ENCODE measurements around the gene FASTKD3. TPM values are rescaled to one million over a fixed set of nuclear protein-coding genes. Genes with fewer than 3 reads are reported as not detected.

FASTKD3 gene
- total RNA-seq, 3 donors from 2014 or later = 18.2 to 22.5 (median 19.8) TPM

- peaks cover 72% of the 10 kb centered on the region for H3K36me3 Mint-ChIP-seq (ENCODE audit: insufficient read depth)
- peaks cover 10% of the 10 kb centered on the region for H3K4me1 Mint-ChIP-seq (ENCODE audit: low read depth)
- H3K27me3 Mint-ChIP-seq (ENCODE audit: low read depth) = no peaks in the 10 kb centered on the region
- H3K9me3 Mint-ChIP-seq = no peaks in the 10 kb centered on the region
- DNase-seq (no peak), ATAC-seq (no peak)
- H3K4me3 Mint-ChIP-seq = no peak overlapping the region
Observed at GRCh38 chr5:7894439-7894838, 25.6 kb upstream of the FASTKD3 start.

GRCh38 chr5:7888901-7889300 is 20.1 kb upstream of the FASTKD3 start:
- no peak for DNase-seq
- no peaks in the 10 kb centered on the region for H3K9me3 Mint-ChIP-seq
- peaks cover 58% of the 10 kb centered on the region for H3K36me3 Mint-ChIP-seq (ENCODE audit: insufficient read depth)
- ATAC-seq = no peak
- no peaks in the 10 kb centered on the region for H3K27me3 Mint-ChIP-seq (ENCODE audit: low read depth)
- no peak overlapping the region for H3K4me3 Mint-ChIP-seq
- peaks cover 2% of the 10 kb centered on the region for H3K4me1 Mint-ChIP-seq (ENCODE audit: low read depth)

DNA sequence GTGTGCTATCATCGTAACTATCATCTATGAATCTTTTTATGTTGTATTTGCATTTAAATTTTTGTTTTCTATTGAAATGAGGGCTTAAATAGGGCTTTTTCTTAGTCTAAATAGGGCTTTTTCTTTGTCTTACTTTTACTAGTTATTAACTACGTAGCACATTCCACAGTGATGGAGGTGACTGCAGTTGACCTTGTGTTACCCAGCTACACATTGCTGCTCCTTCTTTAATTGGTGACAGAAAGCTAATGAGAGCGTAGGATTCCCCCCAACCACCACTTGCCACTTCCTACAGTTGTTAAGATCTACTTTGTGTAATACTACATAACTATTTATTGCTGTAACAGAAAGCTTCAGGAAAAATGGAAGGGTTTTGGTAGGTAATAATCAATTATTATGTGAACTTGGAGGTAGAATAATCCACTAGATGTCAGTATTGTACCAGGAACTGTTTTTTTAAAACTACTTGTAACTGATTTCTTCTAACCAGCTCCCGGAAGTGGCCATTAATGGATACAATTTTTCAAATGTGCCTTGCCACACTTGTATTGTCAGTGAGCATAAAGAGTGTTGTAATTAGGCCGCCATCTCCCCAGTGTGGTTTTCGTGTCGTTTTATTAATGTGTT is 18.1 kb upstream of the FASTKD3 start:
- H3K9me3 Mint-ChIP-seq = no peaks in the 10 kb centered on the region
- DNase-seq (no peak), ATAC-seq (no peak)
- H3K4me1 Mint-ChIP-seq (ENCODE audit: low read depth) = peaks cover 4% of the 10 kb centered on the region
- no peak overlapping the region for H3K4me3 Mint-ChIP-seq
- H3K27me3 Mint-ChIP-seq (ENCODE audit: low read depth) = no peaks in the 10 kb centered on the region
- H3K36me3 Mint-ChIP-seq (ENCODE audit: insufficient read depth) = peaks cover 50% of the 10 kb centered on the region

DNA sequence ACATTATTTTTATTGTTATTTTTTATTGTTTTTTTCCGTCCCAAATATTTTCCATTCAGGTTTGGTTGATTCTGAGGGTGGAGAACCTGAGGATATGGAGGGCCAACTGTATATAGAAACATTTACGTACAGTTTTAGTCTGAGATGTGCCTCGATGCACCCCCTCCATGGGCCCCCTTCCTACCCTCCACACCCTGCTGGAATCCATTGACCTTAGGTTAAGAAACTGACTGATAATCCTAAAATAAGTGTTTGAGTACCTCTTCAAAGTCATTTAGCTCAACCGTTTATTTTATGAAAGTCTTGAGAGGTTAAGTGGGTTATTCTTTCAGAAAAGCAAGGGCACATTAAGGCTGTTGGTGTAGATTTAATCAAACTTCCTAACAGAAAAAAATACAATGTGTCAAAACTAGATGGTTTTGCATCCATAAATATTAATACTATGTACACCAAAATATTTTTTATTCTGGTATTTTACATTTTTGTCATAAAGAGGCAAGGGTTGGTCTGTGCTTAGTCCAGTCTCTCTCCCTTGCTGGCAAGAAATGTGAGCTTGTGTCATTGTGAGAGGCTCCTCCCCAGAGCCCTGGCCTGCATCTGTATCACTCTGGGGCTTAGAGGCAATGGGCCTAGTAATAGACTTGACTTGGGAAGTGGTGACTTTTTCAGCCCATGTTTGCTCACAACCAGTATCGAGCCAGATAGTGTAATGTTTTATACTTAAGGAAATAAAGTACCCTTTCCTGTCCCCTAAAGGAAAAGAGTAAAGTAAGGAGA is 15.8 kb upstream of the FASTKD3 start:
- no peak for DNase-seq
- Mint-ChIP-seq H3K4me3 (no peak overlapping the region), H3K27me3 (ENCODE audit: low read depth) (no peaks in the 10 kb centered on the region), H3K9me3 (no peaks in the 10 kb centered on the region), H3K4me1 (ENCODE audit: low read depth) (peaks cover 17% of the 10 kb centered on the region), H3K36me3 (ENCODE audit: insufficient read depth) (peaks cover 57% of the 10 kb centered on the region)
- no peak for ATAC-seq

DNA sequence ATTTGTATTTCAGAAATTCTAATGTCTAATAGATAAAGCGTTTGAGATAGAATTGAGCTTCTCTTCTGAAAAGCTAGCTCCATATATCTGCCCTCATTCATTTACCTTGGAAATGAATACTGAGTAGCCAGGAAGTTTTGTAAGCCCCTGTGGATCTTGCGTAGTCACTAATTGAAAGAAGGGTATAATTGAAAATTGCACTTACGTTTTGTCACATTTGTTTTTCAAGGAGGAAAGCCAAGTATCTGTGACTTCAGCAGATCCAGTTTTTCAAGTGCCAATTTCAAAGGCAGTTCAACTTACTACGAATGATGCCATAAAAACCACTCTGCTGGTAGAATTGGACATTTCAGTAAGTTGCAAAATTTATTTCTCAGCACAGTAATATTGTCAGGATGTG is 14.1 kb upstream of the FASTKD3 start:
- Mint-ChIP-seq H3K9me3 (no peaks in the 10 kb centered on the region), H3K36me3 (ENCODE audit: insufficient read depth) (peaks cover 58% of the 10 kb centered on the region), H3K27me3 (ENCODE audit: low read depth) (no peaks in the 10 kb centered on the region), H3K4me3 (no peak overlapping the region), H3K4me1 (ENCODE audit: low read depth) (peaks cover 30% of the 10 kb centered on the region)
- no peak for ATAC-seq
- no peak for DNase-seq

GRCh38 chr5:7881816-7882215 is 13.0 kb upstream of the FASTKD3 start:
- H3K27me3 Mint-ChIP-seq (ENCODE audit: low read depth) = no peaks in the 10 kb centered on the region
- no peak for ATAC-seq
- H3K4me3 Mint-ChIP-seq = no peak overlapping the region
- peaks cover 38% of the 10 kb centered on the region for H3K4me1 Mint-ChIP-seq (ENCODE audit: low read depth)
- no peak for DNase-seq
- H3K9me3 Mint-ChIP-seq = no peaks in the 10 kb centered on the region
- peaks cover 59% of the 10 kb centered on the region for H3K36me3 Mint-ChIP-seq (ENCODE audit: insufficient read depth)

DNA sequence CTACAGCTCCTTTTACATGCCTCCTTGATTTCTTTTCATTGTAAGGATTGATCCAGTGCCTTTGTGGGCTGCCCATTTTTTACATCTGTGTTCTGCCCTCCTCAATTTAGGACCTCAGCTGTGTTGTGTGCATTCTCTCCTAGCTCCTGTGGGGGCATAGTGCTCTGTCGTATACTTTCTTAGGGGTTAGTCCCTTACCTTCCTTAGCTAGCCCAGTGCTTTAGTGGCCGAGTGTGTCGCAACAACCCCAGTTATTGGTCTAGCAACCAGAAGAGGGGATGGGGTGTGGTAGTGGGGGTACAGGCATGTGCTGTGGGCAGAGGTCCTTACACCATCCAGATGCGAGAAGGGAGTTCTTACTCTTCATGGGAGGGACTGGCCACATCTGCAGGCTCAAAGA is 12.3 kb upstream of the FASTKD3 start:
- ATAC-seq (no peak), DNase-seq (no peak)
- Mint-ChIP-seq H3K9me3 (no peaks in the 10 kb centered on the region), H3K36me3 (ENCODE audit: insufficient read depth) (peaks cover 59% of the 10 kb centered on the region), H3K4me1 (ENCODE audit: low read depth) (peaks cover 44% of the 10 kb centered on the region), H3K27me3 (ENCODE audit: low read depth) (no peaks in the 10 kb centered on the region), H3K4me3 (no peak overlapping the region)

DNA sequence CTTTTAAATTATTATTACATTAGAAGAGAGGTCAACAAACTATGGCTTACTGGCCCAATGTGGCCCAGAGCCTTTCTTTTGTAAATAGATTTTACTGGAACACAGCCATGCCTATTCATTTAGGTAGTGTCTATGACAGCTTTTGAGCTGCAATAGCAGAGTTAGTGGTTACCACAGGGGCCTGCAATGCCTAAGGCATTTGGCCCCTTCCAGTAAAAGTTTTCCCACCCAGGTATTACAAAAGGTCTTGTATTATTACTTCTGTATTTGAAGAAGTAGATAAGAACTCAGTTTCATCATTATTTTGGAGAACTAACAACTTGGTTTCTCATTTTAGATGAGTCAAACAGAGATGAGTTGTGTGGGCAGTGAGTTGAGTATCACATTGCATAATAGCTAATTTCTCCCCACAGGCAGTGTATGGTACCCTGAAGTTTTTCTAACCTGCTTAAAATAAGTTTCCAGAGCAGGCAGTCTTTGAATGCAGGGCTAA is 9.6 kb upstream of the FASTKD3 start:
- no peak for DNase-seq
- Mint-ChIP-seq H3K4me3 (no peak overlapping the region), H3K36me3 (ENCODE audit: insufficient read depth) (peaks cover 69% of the 10 kb centered on the region), H3K9me3 (no peaks in the 10 kb centered on the region), H3K4me1 (ENCODE audit: low read depth) (peaks cover 62% of the 10 kb centered on the region), H3K27me3 (ENCODE audit: low read depth) (no peaks in the 10 kb centered on the region)
- peak; percentile 73 to 80 for ATAC-seq

- Mint-ChIP-seq H3K4me3 (no peak overlapping the region), H3K36me3 (ENCODE audit: insufficient read depth) (peaks cover 66% of the 10 kb centered on the region), H3K4me1 (ENCODE audit: low read depth) (peaks cover 67% of the 10 kb centered on the region), H3K27me3 (ENCODE audit: low read depth) (no peaks in the 10 kb centered on the region), H3K9me3 (no peaks in the 10 kb centered on the region)
- DNase-seq = no peak
- ATAC-seq = no peak
Observed at GRCh38 chr5:7877851-7878250, 9.0 kb upstream of the FASTKD3 start.

GRCh38 chr5:7876867-7877266 is 8.0 kb upstream of the FASTKD3 start:
- Mint-ChIP-seq H3K27me3 (ENCODE audit: low read depth) (no peaks in the 10 kb centered on the region), H3K4me1 (ENCODE audit: low read depth) (peaks cover 74% of the 10 kb centered on the region), H3K36me3 (ENCODE audit: insufficient read depth) (peaks cover 65% of the 10 kb centered on the region), H3K4me3 (no peak overlapping the region), H3K9me3 (no peaks in the 10 kb centered on the region)
- peak; percentile 57 to 63 for ATAC-seq
- no peak for DNase-seq

DNA sequence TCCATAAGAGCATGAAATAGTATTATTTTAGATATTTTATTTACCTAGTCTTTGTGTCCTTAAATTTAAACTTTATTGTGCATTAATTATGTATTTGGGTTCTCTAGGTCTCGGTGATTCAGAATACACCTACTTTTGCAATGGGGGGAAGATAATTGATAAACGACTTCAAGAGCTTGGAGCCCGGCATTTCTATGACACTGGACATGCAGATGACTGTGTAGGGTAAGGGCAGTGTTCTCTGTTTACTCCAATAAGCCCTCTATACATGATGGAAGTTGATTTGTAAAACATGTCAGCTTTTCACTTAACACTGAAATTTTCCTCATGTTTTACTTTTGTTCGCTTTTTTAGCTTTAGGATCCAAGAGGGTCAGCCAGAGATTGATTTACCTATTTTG is 6.3 kb upstream of the FASTKD3 start:
- DNase-seq (no peak), ATAC-seq (no peak)
- no peak overlapping the region for H3K4me3 Mint-ChIP-seq
- H3K4me1 Mint-ChIP-seq (ENCODE audit: low read depth) = peaks cover 78% of the 10 kb centered on the region
- H3K36me3 Mint-ChIP-seq (ENCODE audit: insufficient read depth) = peaks cover 58% of the 10 kb centered on the region
- H3K9me3 Mint-ChIP-seq = no peaks in the 10 kb centered on the region
- no peaks in the 10 kb centered on the region for H3K27me3 Mint-ChIP-seq (ENCODE audit: low read depth)

- no peaks in the 10 kb centered on the region for H3K27me3 Mint-ChIP-seq (ENCODE audit: low read depth)
- ATAC-seq (no peak), DNase-seq (no peak)
- H3K4me3 Mint-ChIP-seq = no peak overlapping the region
- H3K4me1 Mint-ChIP-seq (ENCODE audit: low read depth) = peaks cover 82% of the 10 kb centered on the region
- H3K36me3 Mint-ChIP-seq (ENCODE audit: insufficient read depth) = peaks cover 58% of the 10 kb centered on the region
- H3K9me3 Mint-ChIP-seq = no peaks in the 10 kb centered on the region
Observed at GRCh38 chr5:7874639-7875038, 5.8 kb upstream of the FASTKD3 start.

DNA sequence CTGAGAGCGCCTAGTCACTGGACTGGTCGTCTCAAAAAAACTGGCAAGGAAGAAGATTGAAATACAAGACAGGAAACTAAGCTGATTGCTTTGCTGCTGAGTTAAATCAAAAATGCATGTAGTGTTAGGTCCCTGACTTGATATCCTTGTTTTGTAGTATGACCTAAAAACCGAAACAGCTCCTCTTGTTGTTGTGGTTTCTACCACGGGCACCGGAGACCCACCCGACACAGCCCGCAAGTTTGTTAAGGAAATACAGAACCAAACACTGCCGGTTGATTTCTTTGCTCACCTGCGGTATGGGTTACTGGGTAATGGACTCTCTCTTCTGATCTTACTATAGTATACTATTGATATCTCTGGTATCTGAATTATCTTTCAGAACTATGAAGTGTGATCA is 4.4 kb upstream of the FASTKD3 start:
- Mint-ChIP-seq H3K4me3 (peak overlapping the region; percentile 97), H3K36me3 (ENCODE audit: insufficient read depth) (peaks cover 49% of the 10 kb centered on the region), H3K4me1 (ENCODE audit: low read depth) (peaks cover 72% of the 10 kb centered on the region), H3K9me3 (no peaks in the 10 kb centered on the region), H3K27me3 (ENCODE audit: low read depth) (no peaks in the 10 kb centered on the region)
- ATAC-seq = peak in 1 of 2 donors; percentile 2
- no peak for DNase-seq

DNA sequence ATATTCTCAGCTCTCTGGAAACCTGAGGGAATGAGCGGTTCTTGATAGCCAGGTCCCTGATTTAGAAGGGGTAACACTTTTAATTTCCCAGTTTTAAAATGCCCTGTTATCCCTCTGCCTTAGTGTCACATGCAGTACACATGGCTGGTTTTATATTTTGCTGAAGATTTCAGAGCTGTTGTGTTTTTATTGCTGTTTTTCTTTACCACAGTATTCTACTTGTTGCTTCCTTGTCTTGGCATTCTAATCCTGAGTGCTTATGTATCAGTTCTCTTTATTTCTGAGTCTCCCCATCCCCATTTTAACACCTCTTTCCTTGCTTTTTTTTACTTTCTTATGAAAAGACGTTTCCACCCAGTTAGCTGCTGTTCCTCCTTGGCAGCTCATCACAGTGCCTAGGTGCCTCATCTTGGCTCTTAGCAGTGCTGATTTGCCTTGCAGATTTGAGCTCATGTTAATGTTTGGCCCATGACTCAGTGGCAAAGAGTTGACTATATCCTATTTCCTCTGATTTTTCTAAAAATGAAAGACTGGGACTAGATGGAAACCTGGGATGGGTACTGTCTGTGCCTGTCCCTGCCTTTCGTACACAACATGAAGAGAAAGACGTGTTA is 3.8 kb upstream of the FASTKD3 start:
- Mint-ChIP-seq H3K36me3 (ENCODE audit: insufficient read depth) (peaks cover 43% of the 10 kb centered on the region), H3K4me3 (peak overlapping the region; percentile 97), H3K27me3 (ENCODE audit: low read depth) (no peaks in the 10 kb centered on the region), H3K4me1 (ENCODE audit: low read depth) (peaks cover 68% of the 10 kb centered on the region), H3K9me3 (no peaks in the 10 kb centered on the region)
- DNase-seq (no peak), ATAC-seq (no peak)

GRCh38 chr5:7871653-7872052 is 2.8 kb upstream of the FASTKD3 start:
- no peaks in the 10 kb centered on the region for H3K9me3 Mint-ChIP-seq
- H3K4me3 Mint-ChIP-seq = peak overlapping the region; percentile 97
- peaks cover 39% of the 10 kb centered on the region for H3K36me3 Mint-ChIP-seq (ENCODE audit: insufficient read depth)
- ATAC-seq = no peak
- no peaks in the 10 kb centered on the region for H3K27me3 Mint-ChIP-seq (ENCODE audit: low read depth)
- no peak for DNase-seq
- H3K4me1 Mint-ChIP-seq (ENCODE audit: low read depth) = peaks cover 69% of the 10 kb centered on the region

Data from activated T-cell treated with anti-CD3 and anti-CD28 coated beads, Interleukin-2, amount 50 U/mL, for 4 hours (primary cell).